Measurements from ENCODE around the gene RAB11A. TPM values are rescaled to one million over a fixed set of nuclear protein-coding genes. Genes with fewer than 3 reads are reported as not detected.

Gene RAB11A
- total and polyA plus RNA-seq, 2 donors (not counting 1 experiment from before 2014, with no cell fraction given), result 56.8 to 501 TPM

DNA sequence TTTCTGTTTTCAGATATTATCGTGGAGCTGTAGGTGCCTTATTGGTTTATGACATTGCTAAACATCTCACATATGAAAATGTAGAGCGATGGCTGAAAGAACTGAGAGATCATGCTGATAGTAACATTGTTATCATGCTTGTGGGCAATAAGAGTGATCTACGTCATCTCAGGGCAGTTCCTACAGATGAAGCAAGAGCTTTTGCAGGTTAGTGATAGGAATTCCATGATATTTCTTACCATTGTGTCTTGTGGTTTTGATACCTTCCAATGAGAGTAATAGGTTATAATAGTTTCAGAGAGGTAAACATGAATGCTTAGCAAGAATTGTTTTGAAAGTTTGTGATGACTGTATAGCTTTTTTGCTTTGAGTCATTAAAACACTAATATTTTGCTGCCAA lies 8.5 kb downstream of the RAB11A start:
- no peak overlapping the region for H3K27ac ChIP-seq (ENCODE audit: insufficient read depth, low read length)
- peaks cover 51% of the 10 kb centered on the region for H3K79me2 ChIP-seq (ENCODE audit: control insufficient read depth, insufficient read depth, low read length)
- H3K4me3 ChIP-seq (replicated peaks in 1 of 4; ENCODE audit: control extremely low read depth in 1 of 4, insufficient read depth in 1 of 4, low read depth in 3 of 4, low read length in 4 of 4), result no peak overlapping the region
- H3K9ac ChIP-seq (ENCODE audit: insufficient read depth, low read length), result no peak overlapping the region
- peak in 1 of 2 donors; percentile 5 for DNase-seq (ENCODE audit: low read depth in 2 of 2)
- TF ChIP-seq, protein P1, sequence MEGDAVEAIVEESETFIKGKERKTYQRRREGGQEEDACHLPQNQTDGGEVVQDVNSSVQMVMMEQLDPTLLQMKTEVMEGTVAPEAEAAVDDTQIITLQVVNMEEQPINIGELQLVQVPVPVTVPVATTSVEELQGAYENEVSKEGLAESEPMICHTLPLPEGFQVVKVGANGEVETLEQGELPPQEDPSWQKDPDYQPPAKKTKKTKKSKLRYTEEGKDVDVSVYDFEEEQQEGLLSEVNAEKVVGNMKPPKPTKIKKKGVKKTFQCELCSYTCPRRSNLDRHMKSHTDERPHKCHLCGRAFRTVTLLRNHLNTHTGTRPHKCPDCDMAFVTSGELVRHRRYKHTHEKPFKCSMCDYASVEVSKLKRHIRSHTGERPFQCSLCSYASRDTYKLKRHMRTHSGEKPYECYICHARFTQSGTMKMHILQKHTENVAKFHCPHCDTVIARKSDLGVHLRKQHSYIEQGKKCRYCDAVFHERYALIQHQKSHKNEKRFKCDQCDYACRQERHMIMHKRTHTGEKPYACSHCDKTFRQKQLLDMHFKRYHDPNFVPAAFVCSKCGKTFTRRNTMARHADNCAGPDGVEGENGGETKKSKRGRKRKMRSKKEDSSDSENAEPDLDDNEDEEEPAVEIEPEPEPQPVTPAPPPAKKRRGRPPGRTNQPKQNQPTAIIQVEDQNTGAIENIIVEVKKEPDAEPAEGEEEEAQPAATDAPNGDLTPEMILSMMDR (conservative IDR thresholded peaks at IDR 0.05 in 1 of 2, IDR thresholded peaks at IDR 0.05 in 1 of 2; ENCODE audit: low read depth in 1 of 2, low read length in 2 of 2), result no peak
- TF ChIP-seq EZH2 (IDR thresholded peaks at IDR 0.05; ENCODE audit: low read length, missing control alignments), result no peak
- H3K27me3 ChIP-seq (ENCODE audit: control insufficient read depth, insufficient read depth, low read length), result no peaks in the 10 kb centered on the region
- H2AFZ ChIP-seq (ENCODE audit: low read length), result no peak overlapping the region
- peaks cover 9% of the 10 kb centered on the region for H3K36me3 ChIP-seq (ENCODE audit: control insufficient read depth, insufficient read depth, low read length)
- no peaks in the 10 kb centered on the region for H3K4me1 ChIP-seq (ENCODE audit: control insufficient read depth, extremely low read depth, insufficient read depth, low read length)
- no peak overlapping the region for H3K4me2 ChIP-seq (ENCODE audit: extremely low read depth, insufficient read depth, low read length)
- H3K9me3 ChIP-seq (ENCODE audit: control insufficient read depth, insufficient read depth, low read depth, low read length), result no peaks in the 10 kb centered on the region
- no peaks in the 10 kb centered on the region for H4K20me1 ChIP-seq (ENCODE audit: control insufficient read depth, extremely low read depth, insufficient read depth, low read length)

DNA sequence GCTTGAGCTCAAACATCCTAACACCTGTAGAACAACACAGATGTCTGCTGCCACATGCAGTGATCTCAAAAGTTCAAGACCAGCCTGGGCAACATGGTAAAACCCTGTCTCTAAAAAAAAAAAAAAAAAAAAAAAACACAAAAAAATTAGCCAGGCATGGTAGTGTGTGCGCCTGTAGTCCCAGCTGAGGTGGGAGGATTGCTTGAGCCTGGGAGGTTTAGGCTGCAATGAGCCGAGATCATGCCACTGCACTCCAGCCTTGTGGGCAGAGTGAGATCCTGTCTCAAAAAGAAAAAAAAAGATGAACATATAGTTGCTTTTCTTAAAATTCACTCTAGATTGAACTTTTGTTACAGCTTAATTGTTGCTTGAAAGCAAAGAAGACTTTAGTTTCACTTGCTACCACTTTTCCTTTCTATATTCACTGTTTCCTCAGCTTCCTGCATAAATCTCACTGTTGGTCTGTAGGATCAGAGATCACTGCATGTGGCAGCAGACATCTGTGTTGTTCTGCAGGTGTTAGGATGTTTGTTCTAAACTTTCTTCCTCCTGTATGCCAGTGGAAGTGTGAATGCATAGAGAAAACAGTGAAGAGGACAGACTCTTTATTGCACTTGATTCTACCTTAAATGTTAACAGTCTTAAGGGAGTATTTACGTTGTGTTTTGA lies 12.6 kb downstream of the RAB11A start:
- no peak overlapping the region for H3K27ac ChIP-seq (ENCODE audit: insufficient read depth, low read length)
- no peaks in the 10 kb centered on the region for H4K20me1 ChIP-seq (ENCODE audit: control insufficient read depth, extremely low read depth, insufficient read depth, low read length)
- H3K36me3 ChIP-seq (ENCODE audit: control insufficient read depth, insufficient read depth, low read length), result peaks cover 7% of the 10 kb centered on the region

DNA sequence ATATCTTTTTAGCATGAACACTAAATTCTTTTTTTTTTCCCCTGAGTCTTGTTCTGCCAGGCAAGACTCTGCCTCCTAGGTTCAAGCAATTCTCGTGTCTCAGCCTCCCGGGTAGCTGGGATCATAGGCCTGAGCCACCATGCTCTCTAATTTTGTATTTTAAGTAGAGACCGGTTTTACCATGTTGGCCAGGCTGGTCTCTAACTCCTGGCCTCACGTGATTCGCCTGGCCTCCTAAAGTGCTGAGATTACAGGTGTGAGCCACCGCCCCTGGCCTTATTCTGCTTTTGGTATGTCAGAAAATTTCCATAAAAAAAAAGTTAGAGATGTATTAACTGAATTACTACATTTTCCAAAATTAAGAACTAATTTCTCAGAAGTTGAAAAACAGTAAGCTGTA lies 14.3 kb downstream of the RAB11A start:
- H3K9me3 ChIP-seq (ENCODE audit: control insufficient read depth, insufficient read depth, low read depth, low read length), result no peaks in the 10 kb centered on the region
- H2AFZ ChIP-seq (ENCODE audit: low read length), result no peak overlapping the region
- no peaks in the 10 kb centered on the region for H3K79me2 ChIP-seq (ENCODE audit: control insufficient read depth, insufficient read depth, low read length)
- H3K4me2 ChIP-seq (ENCODE audit: extremely low read depth, insufficient read depth, low read length), result no peak overlapping the region
- no peaks in the 10 kb centered on the region for H4K20me1 ChIP-seq (ENCODE audit: control insufficient read depth, extremely low read depth, insufficient read depth, low read length)
- H3K4me3 ChIP-seq (replicated peaks in 1 of 4; ENCODE audit: control extremely low read depth in 1 of 4, insufficient read depth in 1 of 4, low read depth in 3 of 4, low read length in 4 of 4), result no peak overlapping the region
- TF ChIP-seq EZH2 (IDR thresholded peaks at IDR 0.05; ENCODE audit: low read length, missing control alignments), result no peak
- TF ChIP-seq, protein P1 (conservative IDR thresholded peaks at IDR 0.05 in 1 of 2, IDR thresholded peaks at IDR 0.05 in 1 of 2; ENCODE audit: low read depth in 1 of 2, low read length in 2 of 2), result no peak
- H3K27ac ChIP-seq (ENCODE audit: insufficient read depth, low read length), result no peak overlapping the region
- H3K4me1 ChIP-seq (ENCODE audit: control insufficient read depth, extremely low read depth, insufficient read depth, low read length), result no peaks in the 10 kb centered on the region
- H3K36me3 ChIP-seq (ENCODE audit: control insufficient read depth, insufficient read depth, low read length), result no peaks in the 10 kb centered on the region
- no peak overlapping the region for H3K9ac ChIP-seq (ENCODE audit: insufficient read depth, low read length)
- no peak for DNase-seq (ENCODE audit: low read depth in 2 of 2)
- no peaks in the 10 kb centered on the region for H3K27me3 ChIP-seq (ENCODE audit: control insufficient read depth, insufficient read depth, low read length)

More for the DNA sequence above, 12.6 kb downstream of the RAB11A start:
- H3K79me2 ChIP-seq (ENCODE audit: control insufficient read depth, insufficient read depth, low read length), result peaks cover 10% of the 10 kb centered on the region
- DNase-seq (ENCODE audit: low read depth in 2 of 2), result no peak
- H3K4me2 ChIP-seq (ENCODE audit: extremely low read depth, insufficient read depth, low read length), result no peak overlapping the region
- H3K4me3 ChIP-seq (replicated peaks in 1 of 4; ENCODE audit: control extremely low read depth in 1 of 4, insufficient read depth in 1 of 4, low read depth in 3 of 4, low read length in 4 of 4), result no peak overlapping the region
- no peak overlapping the region for H2AFZ ChIP-seq (ENCODE audit: low read length)
- H3K9me3 ChIP-seq (ENCODE audit: control insufficient read depth, insufficient read depth, low read depth, low read length), result no peaks in the 10 kb centered on the region
- H3K9ac ChIP-seq (ENCODE audit: insufficient read depth, low read length), result no peak overlapping the region
- H3K4me1 ChIP-seq (ENCODE audit: control insufficient read depth, extremely low read depth, insufficient read depth, low read length), result no peaks in the 10 kb centered on the region
- TF ChIP-seq, protein P1 (conservative IDR thresholded peaks at IDR 0.05 in 1 of 2, IDR thresholded peaks at IDR 0.05 in 1 of 2; ENCODE audit: low read depth in 1 of 2, low read length in 2 of 2), result no peak
- no peak for TF ChIP-seq EZH2 (IDR thresholded peaks at IDR 0.05; ENCODE audit: low read length, missing control alignments)
- H3K27me3 ChIP-seq (ENCODE audit: control insufficient read depth, insufficient read depth, low read length), result no peaks in the 10 kb centered on the region

Data from fibroblast of lung (primary cell).